Measurements from ENCODE around the gene LRMDA.

LRMDA gene

GRCh38 chr10:75397496-75398199, 33.8 kb upstream of the LRMDA start:
- H3K9ac ChIP-seq (ENCODE audit: low read depth, low read length) = no peak overlapping the region
- H3K27ac ChIP-seq (ENCODE audit: low read length) = no peak overlapping the region
- H3K4me3 ChIP-seq (ENCODE audit: low read length) = peak overlapping the region; percentile 43
- H3K4me1 ChIP-seq (ENCODE audit: insufficient read depth, low read length) = peaks cover 10% of the 10 kb centered on the region; the same call in 1 of the 2 replicates
- no peaks in the 10 kb centered on the region; the same call in 1 of the 2 replicates for H3K9me3 ChIP-seq (ENCODE audit: insufficient read depth, low read depth, low read length)
- H3K36me3 ChIP-seq (ENCODE audit: insufficient read depth, low read depth, low read length) = no peaks in the 10 kb centered on the region
- peaks cover 100% of the 10 kb centered on the region for H3K27me3 ChIP-seq (ENCODE audit: insufficient read depth, low read length)

GRCh38 chr10:75398200-75398691, 33.2 kb upstream of the LRMDA start:
- Histone ChIP-seq H3K4me3 (ENCODE audit: low read length) (peak overlapping the region; percentile 55; the same call in 1 of the 2 replicates), H3K4me1 (ENCODE audit: insufficient read depth, low read length) (peaks cover 10% of the 10 kb centered on the region; the same call in 1 of the 2 replicates), H3K27ac (ENCODE audit: low read length) (no peak overlapping the region), H3K9me3 (ENCODE audit: insufficient read depth, low read depth, low read length) (no peaks in the 10 kb centered on the region; the same call in 1 of the 2 replicates), H3K27me3 (ENCODE audit: insufficient read depth, low read length) (peaks cover 100% of the 10 kb centered on the region), H3K9ac (ENCODE audit: low read depth, low read length) (no peak overlapping the region), H3K36me3 (ENCODE audit: insufficient read depth, low read depth, low read length) (no peaks in the 10 kb centered on the region)

- Histone ChIP-seq H3K36me3 (ENCODE audit: insufficient read depth, low read depth, low read length) (no peaks in the 10 kb centered on the region), H3K27ac (ENCODE audit: low read length) (no peak overlapping the region), H3K4me1 (ENCODE audit: insufficient read depth, low read length) (peaks cover 10% of the 10 kb centered on the region; the same call in 1 of the 2 replicates), H3K9me3 (ENCODE audit: insufficient read depth, low read depth, low read length) (no peaks in the 10 kb centered on the region; the same call in 1 of the 2 replicates), H3K27me3 (ENCODE audit: insufficient read depth, low read length) (peaks cover 100% of the 10 kb centered on the region), H3K4me3 (ENCODE audit: low read length) (peak overlapping the region; percentile 55), H3K9ac (ENCODE audit: low read depth, low read length) (no peak overlapping the region)
Measured at GRCh38 chr10:75398692-75399460, 32.5 kb upstream of the LRMDA start.

- Histone ChIP-seq H3K9ac (ENCODE audit: low read depth, low read length) (no peak overlapping the region), H3K9me3 (ENCODE audit: insufficient read depth, low read depth, low read length) (no peaks in the 10 kb centered on the region; the same call in 1 of the 2 replicates)
Measured at GRCh38 chr10:75399461-75400162, 31.8 kb upstream of the LRMDA start.

GRCh38 chr10:75400163-75400770, 31.2 kb upstream of the LRMDA start:
- Histone ChIP-seq H3K4me1 (ENCODE audit: insufficient read depth, low read length) (peaks cover 7% of the 10 kb centered on the region; the same call in 1 of the 2 replicates), H3K9ac (ENCODE audit: low read depth, low read length) (peak overlapping the region; percentile 41; the same call in 1 of the 2 replicates), H3K27ac (ENCODE audit: low read length) (no peak overlapping the region), H3K36me3 (ENCODE audit: insufficient read depth, low read depth, low read length) (no peaks in the 10 kb centered on the region), H3K4me3 (ENCODE audit: low read length) (peak overlapping the region; percentile 63), H3K27me3 (ENCODE audit: insufficient read depth, low read length) (peaks cover 100% of the 10 kb centered on the region), H3K9me3 (ENCODE audit: insufficient read depth, low read depth, low read length) (no peaks in the 10 kb centered on the region; the same call in 1 of the 2 replicates)

More at GRCh38 chr10:75399461-75400162, 31.8 kb upstream of the LRMDA start:
- Histone ChIP-seq H3K4me3 (ENCODE audit: low read length) (peak overlapping the region; percentile 55; the same call in 1 of the 2 replicates), H3K36me3 (ENCODE audit: insufficient read depth, low read depth, low read length) (no peaks in the 10 kb centered on the region), H3K27me3 (ENCODE audit: insufficient read depth, low read length) (peaks cover 100% of the 10 kb centered on the region), H3K4me1 (ENCODE audit: insufficient read depth, low read length) (peaks cover 10% of the 10 kb centered on the region; the same call in 1 of the 2 replicates), H3K27ac (ENCODE audit: low read length) (no peak overlapping the region)

GRCh38 chr10:75400771-75401568, 30.5 kb upstream of the LRMDA start:
- no peaks in the 10 kb centered on the region for H3K36me3 ChIP-seq (ENCODE audit: insufficient read depth, low read depth, low read length)
- peaks cover 7% of the 10 kb centered on the region; the same call in 1 of the 2 replicates for H3K4me1 ChIP-seq (ENCODE audit: insufficient read depth, low read length)
- peak overlapping the region; percentile 41 for H3K9ac ChIP-seq (ENCODE audit: low read depth, low read length)
- no peak overlapping the region for H3K27ac ChIP-seq (ENCODE audit: low read length)
- H3K9me3 ChIP-seq (ENCODE audit: insufficient read depth, low read depth, low read length) = no peaks in the 10 kb centered on the region; the same call in 1 of the 2 replicates
- H3K27me3 ChIP-seq (ENCODE audit: insufficient read depth, low read length) = peaks cover 100% of the 10 kb centered on the region
- H3K4me3 ChIP-seq (ENCODE audit: low read length) = peak overlapping the region; percentile 70

GRCh38 chr10:75401569-75402485, 29.6 kb upstream of the LRMDA start, which contains the start of gene ZNF503:
Gene ZNF503 (minus strand): TSS chr10:75401764. CDS start chr10:75401419, 345 bp downstream.
- no peaks in the 10 kb centered on the region for H3K36me3 ChIP-seq (ENCODE audit: insufficient read depth, low read depth, low read length)
- no peak within 1 kb of the TSS for H3K27ac ChIP-seq (ENCODE audit: low read length)
- H3K4me1 ChIP-seq (ENCODE audit: insufficient read depth, low read length) = peaks cover 8% of the 10 kb centered on the region; the same call in 1 of the 2 replicates
- peak within 1 kb of the TSS; percentile 41 for H3K9ac ChIP-seq (ENCODE audit: low read depth, low read length)
- peak within 1 kb of the TSS; percentile 70 for H3K4me3 ChIP-seq (ENCODE audit: low read length)
- H3K9me3 ChIP-seq (ENCODE audit: insufficient read depth, low read depth, low read length) = peaks cover 5% of the 10 kb centered on the region; the same call in 1 of the 2 replicates
- H3K27me3 ChIP-seq (ENCODE audit: insufficient read depth, low read length) = peaks cover 100% of the 10 kb centered on the region

- peaks cover 12% of the 10 kb centered on the region; the same call in 1 of the 2 replicates for H3K4me1 ChIP-seq (ENCODE audit: insufficient read depth, low read length)
- H3K27ac ChIP-seq (ENCODE audit: low read length) = no peak overlapping the region
- peak overlapping the region; percentile 14; the same call in 1 of the 2 replicates for H3K9ac ChIP-seq (ENCODE audit: low read depth, low read length)
- H3K36me3 ChIP-seq (ENCODE audit: insufficient read depth, low read depth, low read length) = no peaks in the 10 kb centered on the region
- peaks cover 100% of the 10 kb centered on the region for H3K27me3 ChIP-seq (ENCODE audit: insufficient read depth, low read length)
- H3K4me3 ChIP-seq (ENCODE audit: low read length) = peak overlapping the region; percentile 70
- H3K9me3 ChIP-seq (ENCODE audit: insufficient read depth, low read depth, low read length) = peaks cover 5% of the 10 kb centered on the region; the same call in 1 of the 2 replicates
Measured at GRCh38 chr10:75402486-75403143, 28.8 kb upstream of the LRMDA start.

Measured in iPS-20b (cell line).